Pancreas (tissue), 10 donors: Measurements from ENCODE around the gene NUSAP1. TPM values are rescaled to one million over a fixed set of nuclear protein-coding genes. Genes with fewer than 3 reads are reported as not detected.
"Not testable (repeated sequence)": the region's sequence is repeated elsewhere in the genome, so short reads cannot be mapped to it uniquely, and the experiment has no call there.

Experiments
- ATAC-seq, 4 donors: fragments of 200-7000 bp; cut with Tn5 transposase; one replicate each; pipeline versions ENCODE4 v1.8.0 to v1.9.1; 2020; ENCODE audit warnings: mild to moderate bottlenecking in 4 of 4, moderate library complexity in 4 of 4
- DNase-seq, 6 donors: peaks; one replicate each; pipeline ENCODE4 v3.0.0-alpha.2; 2020
- FAIRE-seq: peaks from 2 replicates; lab custom pipeline; 2012; peaks lifted over from hg19 to GRCh38; lab: Jason Lieb, UNC
- H3K27ac ChIP-seq, 4 donors: fragments of 200-600 bp; sonication (generic); 1 replicate in 3 of 4; 2 replicates in 1 of 4; pipeline versions ENCODE4 v1.5.0 to v1.8.0; 2020
- H3K27me3 ChIP-seq, 4 donors: fragments of 200-600 bp; one replicate each; pipeline ENCODE4 v1.8.0; 2021
- H3K36me3 ChIP-seq, 3 donors: fragments of 200-600 bp; sonication (generic) in 1 of 3; one replicate each; pipeline versions ENCODE4 v1.5.0 to v1.8.0; 2020 to 2021
- H3K4me1 ChIP-seq, 3 donors: fragments of 200-600 bp; one replicate each; pipeline ENCODE4 v1.8.0; 2021
- H3K4me3 ChIP-seq, 4 donors: fragments of 200-600 bp; sonication (generic) in 2 of 4; one replicate each; pipeline versions ENCODE4 v1.5.0 to v1.8.0; 2020 to 2021
- H3K9me3 ChIP-seq, 4 donors: fragments of 200-600 bp; one replicate each; pipeline ENCODE4 v1.8.0; 2021
- WGBS, 2 donors: extraction: QIAGEN DNeasy Blood & Tissue Kit; methylation state at CpG; one replicate each; pipeline ENCODE4 v1.1.7; 2013; 5-methylcytosine and 5-hydroxymethylcytosine counted together
- intact Hi-C, 3 donors: fragments of 100-400 bp; cut with DNase I; formaldehyde crosslinking; loops; one replicate each; pipeline versions ENCODE4 v1.11.1 to v1.14.2; 2022
- polyA plus RNA-seq, 2 donors: library from polyadenylated mRNA; stranded (reverse); fragments of 200-250 nt; gene quantifications; one replicate each; pipeline ENCODE4 v1.2.3, GENCODE V29; 2013
- total RNA-seq, 6 donors: library from RNA; stranded (reverse); fragmentation: NEBNext Ultra II Directional in 4 of 6; extraction: Animal tissue kit (Norgen Biotek cat#: 25700) in 4 of 6; gene quantifications; one replicate each; pipeline versions ENCODE4 v1.2.1 to v1.2.4, GENCODE V29; 2021 to 2023
- TF ChIP-seq, protein P1 (sequence below), 4 donors: fragments of 200-600 bp; sonication (generic) in 3 of 4; IDR thresholded peaks; one replicate each; pipeline versions ENCODE4 v1.5.0 to v1.8.0; 2021; ENCODE audit warnings: antibody characterized with exemption in 4 of 4
- donor health status: healthy with polysubstance abuse.
- donor health status: DM: no; HTN: no; CAD: no; lungs with moderate emphysema.
- donor health status: DM: no; HTN: no; CAD: no.
- donor health status: control.
- donor health status: control.
- donor health status: Bipolar disorder and iron deficiency.
- donor health status: DM: yes; HTN: yes; CAD: no.
- donor health status: DM: no; HTN: no; CAD: no.
- donor health status: DM: no; HTN: no; CAD: no.
- donor health status: DM: yes; HTN: yes; CAD: no.

NUSAP1 gene
- total and polyA plus RNA-seq, 8 donors: 0.37 to 5.6 (median 1.2) TPM

GRCh38 chr15:41307679-41308078 lies 25.0 kb upstream of the NUSAP1 start:
- no peaks in the 10 kb centered on the region for H3K4me1 ChIP-seq
- intact Hi-C loops: no loop called here
- DNase-seq: no peak
- 90 to 92% methylated on average over 5 of the region's 5 CpGs for WGBS, 2 donors
- no peak overlapping the region for H3K4me3 ChIP-seq
- H3K9me3 ChIP-seq: no peaks in the 10 kb centered on the region
- no peak overlapping the region for H3K27ac ChIP-seq
- TF ChIP-seq, protein P1, sequence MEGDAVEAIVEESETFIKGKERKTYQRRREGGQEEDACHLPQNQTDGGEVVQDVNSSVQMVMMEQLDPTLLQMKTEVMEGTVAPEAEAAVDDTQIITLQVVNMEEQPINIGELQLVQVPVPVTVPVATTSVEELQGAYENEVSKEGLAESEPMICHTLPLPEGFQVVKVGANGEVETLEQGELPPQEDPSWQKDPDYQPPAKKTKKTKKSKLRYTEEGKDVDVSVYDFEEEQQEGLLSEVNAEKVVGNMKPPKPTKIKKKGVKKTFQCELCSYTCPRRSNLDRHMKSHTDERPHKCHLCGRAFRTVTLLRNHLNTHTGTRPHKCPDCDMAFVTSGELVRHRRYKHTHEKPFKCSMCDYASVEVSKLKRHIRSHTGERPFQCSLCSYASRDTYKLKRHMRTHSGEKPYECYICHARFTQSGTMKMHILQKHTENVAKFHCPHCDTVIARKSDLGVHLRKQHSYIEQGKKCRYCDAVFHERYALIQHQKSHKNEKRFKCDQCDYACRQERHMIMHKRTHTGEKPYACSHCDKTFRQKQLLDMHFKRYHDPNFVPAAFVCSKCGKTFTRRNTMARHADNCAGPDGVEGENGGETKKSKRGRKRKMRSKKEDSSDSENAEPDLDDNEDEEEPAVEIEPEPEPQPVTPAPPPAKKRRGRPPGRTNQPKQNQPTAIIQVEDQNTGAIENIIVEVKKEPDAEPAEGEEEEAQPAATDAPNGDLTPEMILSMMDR (IDR thresholded peaks at IDR 0.05): no peak
- no peak for ATAC-seq
- no peak for FAIRE-seq
- no peaks in the 10 kb centered on the region for H3K27me3 ChIP-seq
- peaks cover 0 to 5% (median 0%) of the 10 kb centered on the region in 3 donors for H3K36me3 ChIP-seq

DNA sequence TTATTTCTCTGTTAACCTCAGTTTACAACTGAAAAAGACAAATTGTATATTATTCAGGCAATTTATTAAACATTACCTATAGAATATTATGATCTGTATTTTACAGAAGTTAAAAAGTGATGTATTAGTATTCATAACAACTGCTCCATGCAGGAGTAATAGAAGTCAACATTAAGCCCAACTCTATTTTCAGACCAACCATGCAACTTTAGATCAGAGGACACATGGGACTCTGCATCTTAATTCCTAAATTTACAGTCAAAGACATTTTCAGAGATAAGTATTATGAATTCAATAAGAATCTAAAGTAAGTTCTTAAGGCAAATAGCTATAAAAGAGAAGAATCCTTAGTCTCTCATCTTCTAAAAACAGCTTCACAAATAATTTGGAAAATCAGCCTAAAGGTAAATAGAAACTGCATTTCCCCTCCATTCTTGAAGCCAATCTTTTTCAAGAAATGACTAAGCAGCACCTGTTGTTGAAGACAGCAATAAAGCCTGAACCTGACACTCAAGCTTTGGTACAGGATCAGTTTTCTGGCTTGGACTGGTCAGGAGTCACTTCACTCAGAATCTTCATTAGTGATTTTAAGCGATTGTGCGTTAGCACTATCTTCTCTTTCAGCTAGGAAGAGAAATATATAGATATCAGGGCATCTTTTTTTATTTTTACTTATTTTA lies 23.3 kb upstream of the NUSAP1 start:
- WGBS, 2 donors: 95 to 98% methylated on average over 2 of the region's 2 CpGs
- DNase-seq (no peak), ATAC-seq (no peak), FAIRE-seq (peak; percentile 9)
- Histone ChIP-seq H3K4me1 (no peaks in the 10 kb centered on the region), H3K9me3 (no peaks in the 10 kb centered on the region), H3K27ac (no peak overlapping the region), H3K36me3 (peaks cover 0 to 5% (median 0%) of the 10 kb centered on the region in 3 donors), H3K27me3 (no peaks in the 10 kb centered on the region), H3K4me3 (no peak overlapping the region)
- intact Hi-C loops: no loop called here
- TF ChIP-seq, protein P1 (IDR thresholded peaks at IDR 0.05): no peak

DNA sequence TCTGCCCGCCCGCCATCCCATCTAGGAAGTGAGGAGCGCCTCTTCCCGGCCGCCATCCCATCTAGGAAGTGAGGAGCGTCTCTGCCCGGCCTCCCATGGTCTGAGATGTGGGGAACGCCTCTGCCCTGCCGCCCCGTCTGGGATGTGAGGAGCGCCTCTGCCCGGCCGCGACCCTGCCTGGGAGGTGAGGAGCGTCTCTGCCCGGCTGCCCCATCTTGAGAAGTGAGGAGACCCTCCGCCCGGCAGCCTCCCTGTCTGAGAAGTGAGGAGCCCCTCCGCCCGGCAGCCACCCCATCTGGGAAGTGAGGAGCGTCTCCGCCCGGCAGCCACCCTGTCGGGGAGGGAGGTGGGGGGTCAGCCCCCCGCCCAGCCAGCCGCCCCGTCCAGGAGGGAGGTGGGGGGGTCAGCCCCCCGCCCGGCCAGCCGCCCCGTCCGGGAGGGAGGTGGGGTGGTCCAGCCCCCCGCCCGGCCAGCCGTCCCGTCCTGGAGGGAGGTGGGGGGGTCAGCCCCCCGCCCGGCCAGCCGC lies 11.8 kb upstream of the NUSAP1 start:
- H3K4me1 ChIP-seq, FAIRE-seq, H3K27me3 ChIP-seq, ATAC-seq, H3K4me3 ChIP-seq, H3K36me3 ChIP-seq, H3K9me3 ChIP-seq, H3K27ac ChIP-seq: not testable (repeated sequence)
- intact Hi-C loops: loop anchor here in 1 of 3 donors (10.0 kb wide), 1 partner anchor 416 kb away; no protein-coding TSS in a partner anchor
- 97 to 98% methylated on average over 25 to 38 of the region's 39 CpGs for WGBS, 2 donors
- DNase-seq: peak in 1 of 6 donors; percentile 53

DNA sequence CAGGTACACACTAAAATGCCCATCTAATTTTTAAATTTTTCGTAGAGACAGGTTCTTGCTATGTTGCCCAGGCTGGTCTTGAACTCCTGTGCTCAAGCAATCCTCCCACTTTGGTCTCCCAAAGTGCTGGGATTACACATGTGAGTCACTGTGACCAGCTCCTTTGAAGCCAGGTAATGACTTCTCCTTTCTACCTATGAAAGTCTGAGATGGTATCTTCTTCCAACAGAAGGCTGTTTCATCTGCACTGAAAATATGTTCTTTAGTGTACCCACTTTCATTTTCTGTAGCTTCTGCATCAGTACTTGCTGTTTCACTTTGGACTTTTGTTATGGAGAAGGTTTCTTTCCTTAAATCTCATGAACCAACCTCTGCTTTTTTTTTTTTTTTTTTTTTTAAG lies 9.1 kb upstream of the NUSAP1 start:
- DNase-seq: no peak
- H3K4me1 ChIP-seq: no peaks in the 10 kb centered on the region
- no peaks in the 10 kb centered on the region for H3K9me3 ChIP-seq
- 88 to 97% methylated on average over 1 of the region's 1 CpG for WGBS, 2 donors
- TF ChIP-seq, protein P1 (IDR thresholded peaks at IDR 0.05): no peak
- no peaks in the 10 kb centered on the region for H3K36me3 ChIP-seq
- no peak overlapping the region for H3K4me3 ChIP-seq
- no peak for ATAC-seq
- intact Hi-C loops: loop anchor here in 1 of 3 donors (10.0 kb wide), 1 partner anchor 419 kb away; no protein-coding TSS in a partner anchor
- no peak for FAIRE-seq
- H3K27ac ChIP-seq: no peak overlapping the region
- no peaks in the 10 kb centered on the region for H3K27me3 ChIP-seq

GRCh38 chr15:41331281-41331680 lies 1.4 kb upstream of the NUSAP1 start:
- H3K27me3 ChIP-seq: no peaks in the 10 kb centered on the region
- H3K4me1 ChIP-seq: peaks cover 0 to 5% (median 5%) of the 10 kb centered on the region in 3 donors
- 73 to 79% methylated on average over 6 of the region's 6 CpGs for WGBS, 2 donors
- no peak for ATAC-seq
- intact Hi-C loops: no loop called here
- DNase-seq: no peak
- FAIRE-seq: no peak
- TF ChIP-seq, protein P1 (IDR thresholded peaks at IDR 0.05): no peak
- no peak overlapping the region for H3K27ac ChIP-seq
- H3K4me3 ChIP-seq: no peak overlapping the region
- H3K36me3 ChIP-seq: no peaks in the 10 kb centered on the region
- H3K9me3 ChIP-seq: no peaks in the 10 kb centered on the region
